OCI-LY3 (cell line): ENCODE results near the gene IL18.

Source experiments
- EZH2phosphoT487 ChIP-seq: fragments of 200-600 bp; shearing (Covaris generic); IDR thresholded peaks from 2 replicates; pipeline ENCODE4 v1.6.1; 2018; ENCODE audit warnings: antibody characterized with exemption, mixed run types, low read depth
- TF ChIP-seq, protein P1 (sequence below): fragments of 200-600, 300-600 bp; sonication (generic); IDR thresholded peaks from 2 replicates; pipeline ENCODE4 v1.5.1; 2014; ENCODE audit warnings: antibody characterized with exemption, low read length, low read depth

GRCh38 chr11:112127056-112127455 is 36.8 kb downstream of the IL18 start:
- TF ChIP-seq, protein P1, sequence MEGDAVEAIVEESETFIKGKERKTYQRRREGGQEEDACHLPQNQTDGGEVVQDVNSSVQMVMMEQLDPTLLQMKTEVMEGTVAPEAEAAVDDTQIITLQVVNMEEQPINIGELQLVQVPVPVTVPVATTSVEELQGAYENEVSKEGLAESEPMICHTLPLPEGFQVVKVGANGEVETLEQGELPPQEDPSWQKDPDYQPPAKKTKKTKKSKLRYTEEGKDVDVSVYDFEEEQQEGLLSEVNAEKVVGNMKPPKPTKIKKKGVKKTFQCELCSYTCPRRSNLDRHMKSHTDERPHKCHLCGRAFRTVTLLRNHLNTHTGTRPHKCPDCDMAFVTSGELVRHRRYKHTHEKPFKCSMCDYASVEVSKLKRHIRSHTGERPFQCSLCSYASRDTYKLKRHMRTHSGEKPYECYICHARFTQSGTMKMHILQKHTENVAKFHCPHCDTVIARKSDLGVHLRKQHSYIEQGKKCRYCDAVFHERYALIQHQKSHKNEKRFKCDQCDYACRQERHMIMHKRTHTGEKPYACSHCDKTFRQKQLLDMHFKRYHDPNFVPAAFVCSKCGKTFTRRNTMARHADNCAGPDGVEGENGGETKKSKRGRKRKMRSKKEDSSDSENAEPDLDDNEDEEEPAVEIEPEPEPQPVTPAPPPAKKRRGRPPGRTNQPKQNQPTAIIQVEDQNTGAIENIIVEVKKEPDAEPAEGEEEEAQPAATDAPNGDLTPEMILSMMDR: no peak
- no peak for TF ChIP-seq EZH2phosphoT487
